Endothelial cell of umbilical vein (primary cell): ENCODE measurements around the gene MIER1. TPM values are rescaled to one million over a fixed set of nuclear protein-coding genes. Genes with fewer than 3 reads are reported as not detected.

Source experiments
- BruUV-seq: library from RNA; stranded (reverse); fragments of 400-500 nt; replicated peaks from 2 replicates; lab custom pipeline; 2021; lab: Mats Ljungman, UMichigan
- CTCF ChIA-PET: fragments of 300-600, 350-600 bp; sonication (Branson Sonifier 250); formaldehyde crosslinking; loops from one replicate; lab custom pipeline; 2021; ENCODE audit warnings: antibody characterized with exemption, inconsistent platforms; lab: Charles Lee
- POLR2A ChIA-PET: fragments of 300-600, 350-600 bp; sonication (Branson Sonifier 250); formaldehyde crosslinking; loops from one replicate; lab custom pipeline; 2021; ENCODE audit warnings: antibody characterized with exemption, inconsistent platforms; lab: Charles Lee
- DNase-seq: peaks from one replicate; pipeline ENCODE4 v3.0.0-alpha.2; 2011; ENCODE audit warnings: low read depth, low spot score
- FAIRE-seq: peaks from 2 replicates; lab custom pipeline; 2011; peaks lifted over from hg19 to GRCh38; lab: Jason Lieb, UNC
- H2AFZ ChIP-seq: 2 replicates; pipeline ENCODE4 v1.6.0; 2012; ENCODE audit warnings: low read depth, low read length, control low read depth, inconsistent platforms
- H3K27ac ChIP-seq: 2 replicates; pipeline ENCODE4 v1.5.1; 2011; ENCODE audit warnings: low read depth, mild to moderate bottlenecking, control low read depth, low read length, moderate library complexity; ENCODE audit not compliant: insufficient read depth
- H3K27me3 ChIP-seq, 2 experiments: 2 replicates each; pipeline versions ENCODE4 v1.6.0 to v1.6.1; 2011; ENCODE audit warnings: low read length in 2 of 2, mixed read lengths in 1 of 2; ENCODE audit not compliant: control insufficient read depth in 2 of 2, insufficient read depth in 2 of 2
- H3K36me3 ChIP-seq, 2 experiments: 2 replicates in 1 of 2; 3 replicates in 1 of 2; pipeline ENCODE4 v1.5.1; 2011; ENCODE audit warnings: low read length in 2 of 2, mild to moderate bottlenecking in 1 of 2, moderate library complexity in 1 of 2; ENCODE audit not compliant: control insufficient read depth in 2 of 2, insufficient read depth in 2 of 2; ENCODE audit errors: extremely low read depth in 1 of 2
- H3K4me1 ChIP-seq: 3 replicates; pipeline ENCODE4 v1.5.1; 2011; ENCODE audit warnings: mild to moderate bottlenecking, low read length; ENCODE audit not compliant: control insufficient read depth, insufficient read depth; ENCODE audit errors: extremely low read depth
- H3K4me2 ChIP-seq: 2 replicates; pipeline ENCODE4 v1.6.1; 2011; ENCODE audit warnings: low read length, control low read depth, mixed read lengths; ENCODE audit not compliant: insufficient read depth
- H3K4me3 ChIP-seq, 3 experiments: fragments of 200-600 bp in 1 of 3; sonication (generic), shearing (Covaris generic) in 1 of 3; replicated peaks in 1 of 3; 2 replicates each; pipeline ENCODE4 v1.5.1; 2011 to 2016; ENCODE audit warnings: control low read depth in 3 of 3, low read length in 3 of 3, mild to moderate bottlenecking in 2 of 3, inconsistent platforms in 1 of 3, low read depth in 1 of 3, moderate library complexity in 1 of 3; ENCODE audit not compliant: insufficient read depth in 1 of 3
- H3K79me2 ChIP-seq: 2 replicates; pipeline ENCODE4 v1.6.0; 2012; ENCODE audit warnings: low read length, inconsistent platforms; ENCODE audit not compliant: control insufficient read depth, insufficient read depth
- H3K9ac ChIP-seq: replicated peaks from 2 replicates; pipeline ENCODE3; 2011; ENCODE audit warnings: low read length, control low read depth; ENCODE audit not compliant: insufficient read depth; ENCODE audit errors: extremely low read depth
- H3K9me1 ChIP-seq: replicated peaks from 3 replicates; pipeline ENCODE4 v1.6.0; 2011; ENCODE audit warnings: mild to moderate bottlenecking, low read length; ENCODE audit not compliant: control insufficient read depth, insufficient read depth; ENCODE audit errors: extremely low read depth
- H3K9me3 ChIP-seq: replicated peaks from 2 replicates; pipeline ENCODE4 v1.5.1; 2012; ENCODE audit warnings: low read length, inconsistent platforms; ENCODE audit not compliant: control insufficient read depth, insufficient read depth
- H4K20me1 ChIP-seq: replicated peaks from 2 replicates; pipeline ENCODE3; 2011; ENCODE audit warnings: mild to moderate bottlenecking, low read length; ENCODE audit not compliant: control insufficient read depth, insufficient read depth; ENCODE audit errors: extremely low read depth
- EZH2 ChIP-seq: IDR thresholded peaks from 2 replicates; pipeline ENCODE4 v1.6.1; 2012; ENCODE audit warnings: borderline replicate concordance, low read depth, mild to moderate bottlenecking, moderate library complexity, low read length, inconsistent platforms; ENCODE audit not compliant: severe bottlenecking
- FOS ChIP-seq: IDR thresholded peaks from 2 replicates; pipeline ENCODE4 v1.6.1; 2011; ENCODE audit warnings: mild to moderate bottlenecking, low read length, moderate library complexity, borderline replicate concordance; ENCODE audit not compliant: insufficient read depth
- GATA2 ChIP-seq: IDR thresholded peaks from 2 replicates; pipeline ENCODE4 v1.7.0; 2011; ENCODE audit warnings: low read depth, mild to moderate bottlenecking, moderate library complexity, mixed read lengths, low read length; ENCODE audit not compliant: insufficient read length, insufficient read depth
- JUN ChIP-seq: IDR thresholded peaks from 2 replicates; pipeline ENCODE4 v1.6.1; 2011; ENCODE audit warnings: borderline replicate concordance, low read depth; ENCODE audit not compliant: insufficient read length, insufficient read depth
- MYC ChIP-seq: IDR thresholded peaks from one replicate; pipeline ENCODE4 v1.6.1; 2011; ENCODE audit warnings: mild to moderate bottlenecking, low read depth, low read length
- POLR2A ChIP-seq: IDR thresholded peaks from 2 replicates; pipeline ENCODE4 v1.6.1; 2012; ENCODE audit warnings: low read depth, mild to moderate bottlenecking, control low read depth, low read length
- POLR2AphosphoS5 ChIP-seq: IDR thresholded peaks from 2 replicates; pipeline ENCODE4 v1.6.1; 2012; ENCODE audit warnings: low read depth, mild to moderate bottlenecking, control low read depth, low read length, moderate library complexity; ENCODE audit not compliant: insufficient read depth
- dilution Hi-C: fragments of 300-500 bp; cut with MboI; formaldehyde crosslinking; loops from one replicate; pipeline ENCODE4 v1.15.0; 2019; ENCODE audit warnings: low sequenced_read_pairs; ENCODE audit not compliant: extremely low pct_ligation_motif_present
- intact Hi-C: fragments of 100-400 bp; cut with micrococcal nuclease; formaldehyde crosslinking; loops from one replicate; pipeline ENCODE4 v1.10.0; 2022
- polyA plus RNA-seq, 4 experiments: library from polyadenylated mRNA; depleted of rRNA in 3 of 4; stranded (reverse) in 3 of 4; unstranded in 1 of 4; fragments of >200 nt; gene quantifications; 2 replicates each; pipeline versions ENCODE4 v1.2.1 to v1.2.3, GENCODE V29; 2011 to 2012; ENCODE audit warnings: missing spikeins in 1 of 4
- total RNA-seq: library from RNA; stranded (reverse); gene quantifications from 2 replicates; pipeline ENCODE4 v1.2.3, GENCODE V29; 2021
- TF ChIP-seq, protein P1 (sequence below), 2 donors: IDR thresholded peaks; 1 replicate in 1 of 2; 2 replicates in 1 of 2; pipeline ENCODE4 v1.5.1; 2011; ENCODE audit warnings: low read length in 2 of 2, mild to moderate bottlenecking in 2 of 2, moderate library complexity in 2 of 2, control low read depth in 1 of 2, inconsistent platforms in 1 of 2, low read depth in 1 of 2; ENCODE audit not compliant: insufficient read depth in 1 of 2; ENCODE audit errors: extremely low read depth in 1 of 2
- TF ChIP-seq, protein P2 (sequence below): IDR thresholded peaks from 2 replicates; pipeline ENCODE4 v1.6.1; 2011; ENCODE audit not compliant: insufficient read depth, insufficient read length

MIER1 gene
- total and polyA plus RNA-seq, 2 donors (not counting 3 experiments of a cell fraction or from before 2014, with no cell fraction given): 7.3 to 36.8 TPM

DNA sequence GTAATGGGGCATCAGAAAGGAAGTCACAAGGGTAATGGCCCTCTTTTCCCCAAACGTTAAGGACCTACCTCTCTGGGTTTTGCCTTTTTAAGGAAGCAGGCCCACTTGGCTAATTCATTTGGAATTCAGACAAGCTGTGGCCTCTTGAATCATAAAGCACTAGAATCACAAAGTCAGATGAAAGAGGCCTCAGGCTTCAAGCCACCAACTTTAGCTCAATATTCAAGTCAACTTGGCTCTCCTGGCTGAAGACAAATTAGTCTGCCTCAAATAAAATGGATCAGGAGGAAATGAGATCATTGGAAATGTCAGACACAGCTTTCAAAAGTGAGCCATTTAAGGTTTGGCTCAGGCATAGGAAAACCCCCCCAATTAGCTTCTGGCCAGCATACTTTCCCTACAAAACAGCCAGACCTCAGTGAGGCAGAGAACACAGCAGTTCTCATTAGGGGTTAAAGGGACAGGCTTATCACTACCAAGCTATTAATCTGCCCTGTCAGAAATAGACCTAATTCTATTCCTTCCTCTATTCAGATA is 94.9 kb downstream of the MIER1 start:
- POLR2A ChIA-PET: interaction anchor here (1.8 kb wide), 1 partner anchor 33 kb away, joined by 5 read pairs; no protein-coding TSS in a partner anchor

DNA sequence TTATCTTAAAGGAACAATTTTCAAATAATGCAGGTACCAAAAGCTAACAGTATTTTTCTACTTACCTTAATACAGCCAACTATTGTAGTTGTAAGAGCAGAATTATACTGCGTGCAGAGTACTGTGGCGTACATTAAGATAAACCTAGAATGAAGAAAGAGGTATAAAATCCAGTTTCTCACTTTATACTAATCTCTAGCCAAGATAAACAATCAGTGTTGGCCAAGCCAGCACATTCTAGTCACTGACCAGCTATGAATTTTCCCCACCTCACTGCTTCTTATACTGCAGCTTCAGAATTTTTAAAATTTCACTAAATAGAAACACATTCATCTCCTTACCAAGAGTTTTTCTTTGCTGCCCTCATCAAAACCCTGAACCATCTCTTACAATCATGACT is 95.5 kb downstream of the MIER1 start:
- TF ChIP-seq JUN (no peak), EZH2 (no peak), MYC (no peak), POLR2AphosphoS5 (no peak), POLR2A (no peak), FOS (no peak), GATA2 (no peak)
- TF ChIP-seq, protein P1, sequence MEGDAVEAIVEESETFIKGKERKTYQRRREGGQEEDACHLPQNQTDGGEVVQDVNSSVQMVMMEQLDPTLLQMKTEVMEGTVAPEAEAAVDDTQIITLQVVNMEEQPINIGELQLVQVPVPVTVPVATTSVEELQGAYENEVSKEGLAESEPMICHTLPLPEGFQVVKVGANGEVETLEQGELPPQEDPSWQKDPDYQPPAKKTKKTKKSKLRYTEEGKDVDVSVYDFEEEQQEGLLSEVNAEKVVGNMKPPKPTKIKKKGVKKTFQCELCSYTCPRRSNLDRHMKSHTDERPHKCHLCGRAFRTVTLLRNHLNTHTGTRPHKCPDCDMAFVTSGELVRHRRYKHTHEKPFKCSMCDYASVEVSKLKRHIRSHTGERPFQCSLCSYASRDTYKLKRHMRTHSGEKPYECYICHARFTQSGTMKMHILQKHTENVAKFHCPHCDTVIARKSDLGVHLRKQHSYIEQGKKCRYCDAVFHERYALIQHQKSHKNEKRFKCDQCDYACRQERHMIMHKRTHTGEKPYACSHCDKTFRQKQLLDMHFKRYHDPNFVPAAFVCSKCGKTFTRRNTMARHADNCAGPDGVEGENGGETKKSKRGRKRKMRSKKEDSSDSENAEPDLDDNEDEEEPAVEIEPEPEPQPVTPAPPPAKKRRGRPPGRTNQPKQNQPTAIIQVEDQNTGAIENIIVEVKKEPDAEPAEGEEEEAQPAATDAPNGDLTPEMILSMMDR (IDR thresholded peaks at IDR 0.05; ENCODE audit: extremely low read depth in 1 of 2, insufficient read depth in 1 of 2, low read depth in 1 of 2, low read length in 2 of 2): no peak
- TF ChIP-seq, protein P2, sequence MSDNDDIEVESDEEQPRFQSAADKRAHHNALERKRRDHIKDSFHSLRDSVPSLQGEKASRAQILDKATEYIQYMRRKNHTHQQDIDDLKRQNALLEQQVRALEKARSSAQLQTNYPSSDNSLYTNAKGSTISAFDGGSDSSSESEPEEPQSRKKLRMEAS: no peak
- intact Hi-C loops (no loop called here), dilution Hi-C loops (no loop called here)
- Histone ChIP-seq H3K4me1 (peaks cover 18% of the 10 kb centered on the region), H3K27ac (peak overlapping the region; percentile 59), H3K9ac (no peak overlapping the region), H3K9me3 (no peaks in the 10 kb centered on the region), H3K9me1 (no peaks in the 10 kb centered on the region), H3K79me2 (no peaks in the 10 kb centered on the region), H3K36me3 (peaks cover 0 to 3% of the 10 kb centered on the region in 2 experiments), H3K4me2 (peak overlapping the region; percentile 35), H3K4me3 (no peak overlapping the region), H4K20me1 (no peaks in the 10 kb centered on the region), H2AFZ (no peak overlapping the region), H3K27me3 (no peaks in the 10 kb centered on the region)
- peak; percentile 67 for DNase-seq
- POLR2A ChIA-PET: interaction anchor here (0.7 to 1.8 kb wide), 2 partner anchors 28 to 33 kb away, joined by 3 to 5 read pairs; no protein-coding TSS in a partner anchor
- CTCF ChIA-PET: interaction anchor here (0.8 to 4.1 kb wide), 8 partner anchors 9 to 193 kb away, joined by 3 to 23 read pairs (median 4); partner anchors contain the start of gene SLC35D1
- FAIRE-seq: no peak
- no TSS peak for BruUV-seq

More for the DNA sequence above, 94.9 kb downstream of the MIER1 start:
- peak overlapping the region; percentile 35 for H3K4me2 ChIP-seq
- FAIRE-seq (peak; percentile 63), DNase-seq (peak; percentile 87)
- H3K9ac ChIP-seq: no peak overlapping the region
- H3K36me3 ChIP-seq: peaks cover 0 to 3% of the 10 kb centered on the region in 2 experiments
- intact Hi-C loops (no loop called here), dilution Hi-C loops (no loop called here)
- H3K9me3 ChIP-seq: no peaks in the 10 kb centered on the region
- no peaks in the 10 kb centered on the region for H3K79me2 ChIP-seq
- CTCF ChIA-PET: interaction anchor here (0.8 to 4.1 kb wide), 9 partner anchors 9 to 194 kb away, joined by 3 to 23 read pairs (median 3); partner anchors contain the start of gene SLC35D1
- H3K27me3 ChIP-seq: no peaks in the 10 kb centered on the region
- no TSS peak for BruUV-seq
- H3K4me3 ChIP-seq: no peak overlapping the region
- H3K9me1 ChIP-seq: no peaks in the 10 kb centered on the region
- no peaks in the 10 kb centered on the region for H4K20me1 ChIP-seq
- H3K4me1 ChIP-seq: peaks cover 18% of the 10 kb centered on the region
- H3K27ac ChIP-seq: peak overlapping the region; percentile 59
- TF ChIP-seq JUN (peak; percentile 36), MYC (no peak)
- no peak overlapping the region for H2AFZ ChIP-seq
